ENCODE measurements around the gene ZNF862.

DNA sequence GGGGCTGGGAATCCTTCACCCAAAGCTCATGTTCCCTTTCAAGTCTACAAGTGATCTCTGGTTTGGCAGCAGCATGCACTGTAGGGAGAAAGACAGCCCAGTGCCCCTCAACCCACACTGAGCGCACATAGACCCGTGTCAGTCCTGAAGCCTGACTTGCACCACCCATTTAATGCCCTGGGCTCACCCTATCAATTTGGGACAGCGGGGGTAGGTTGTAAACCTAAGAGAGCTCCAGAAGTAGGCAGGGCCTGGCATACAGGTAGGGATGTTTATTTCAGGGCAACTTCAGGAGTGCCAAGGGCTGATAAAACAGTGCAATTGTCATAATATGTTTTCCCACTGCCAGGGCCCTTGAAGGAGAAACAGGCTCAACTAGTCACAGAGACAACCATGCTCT lies 32.1 kb downstream of the ZNF862 start:
- TF ChIP-seq, protein P1, sequence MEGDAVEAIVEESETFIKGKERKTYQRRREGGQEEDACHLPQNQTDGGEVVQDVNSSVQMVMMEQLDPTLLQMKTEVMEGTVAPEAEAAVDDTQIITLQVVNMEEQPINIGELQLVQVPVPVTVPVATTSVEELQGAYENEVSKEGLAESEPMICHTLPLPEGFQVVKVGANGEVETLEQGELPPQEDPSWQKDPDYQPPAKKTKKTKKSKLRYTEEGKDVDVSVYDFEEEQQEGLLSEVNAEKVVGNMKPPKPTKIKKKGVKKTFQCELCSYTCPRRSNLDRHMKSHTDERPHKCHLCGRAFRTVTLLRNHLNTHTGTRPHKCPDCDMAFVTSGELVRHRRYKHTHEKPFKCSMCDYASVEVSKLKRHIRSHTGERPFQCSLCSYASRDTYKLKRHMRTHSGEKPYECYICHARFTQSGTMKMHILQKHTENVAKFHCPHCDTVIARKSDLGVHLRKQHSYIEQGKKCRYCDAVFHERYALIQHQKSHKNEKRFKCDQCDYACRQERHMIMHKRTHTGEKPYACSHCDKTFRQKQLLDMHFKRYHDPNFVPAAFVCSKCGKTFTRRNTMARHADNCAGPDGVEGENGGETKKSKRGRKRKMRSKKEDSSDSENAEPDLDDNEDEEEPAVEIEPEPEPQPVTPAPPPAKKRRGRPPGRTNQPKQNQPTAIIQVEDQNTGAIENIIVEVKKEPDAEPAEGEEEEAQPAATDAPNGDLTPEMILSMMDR (conservative IDR thresholded peaks at IDR 0.05; ENCODE audit: low read length): no peak
- no peak for TF ChIP-seq EZH2phosphoT487 (IDR thresholded peaks at IDR 0.05; ENCODE audit: borderline replicate concordance, low read depth, low read length)
